Astrocyte (in vitro differentiated cells and primary cell): ENCODE measurements around the gene GRIA1.
"Not testable (repeated sequence)": the region's sequence is repeated elsewhere in the genome, so short reads cannot be mapped to it uniquely, and the experiment has no call there.

ENCODE experiments used
- CTCF ChIP-seq: IDR thresholded peaks from 2 replicates; pipeline ENCODE4 v1.5.1; 2011; ENCODE audit warnings: low read depth, mild to moderate bottlenecking, inconsistent platforms, low read length, moderate library complexity; ENCODE audit not compliant: insufficient read depth
- EZH2 ChIP-seq: IDR thresholded peaks from 2 replicates; pipeline ENCODE4 v1.6.1; 2012; ENCODE audit warnings: mild to moderate bottlenecking, low read length, inconsistent platforms; ENCODE audit not compliant: insufficient read depth

GRCh38 chr5:153723022-153723610 is 232.6 kb downstream of the GRIA1 start:
- not testable (repeated sequence) for TF ChIP-seq CTCF, EZH2
